T-helper 1 cell treated with Interleukin-12 subunit alpha and Interleukin-12 subunit beta and Interleukin-4 antibody, amounts not matched to agents 30 ng/mL and 1 ng/mL, for 36 hours (primary cell): ENCODE measurements around the gene IFT52. TPM values are rescaled to one million over a fixed set of nuclear protein-coding genes. Genes with fewer than 3 reads are reported as not detected.

Experiments used
- intact Hi-C: fragments of 100-400 bp; cut with micrococcal nuclease; formaldehyde crosslinking; loops from one replicate; pipeline ENCODE4 v1.15.1; 2024
- total RNA-seq: library from RNA; stranded (reverse); gene quantifications from 2 replicates; pipeline ENCODE4 v1.2.3, GENCODE V29; 2022

IFT52 gene
- total RNA-seq: 14.9 and 19.1 TPM in 2 replicates

DNA sequence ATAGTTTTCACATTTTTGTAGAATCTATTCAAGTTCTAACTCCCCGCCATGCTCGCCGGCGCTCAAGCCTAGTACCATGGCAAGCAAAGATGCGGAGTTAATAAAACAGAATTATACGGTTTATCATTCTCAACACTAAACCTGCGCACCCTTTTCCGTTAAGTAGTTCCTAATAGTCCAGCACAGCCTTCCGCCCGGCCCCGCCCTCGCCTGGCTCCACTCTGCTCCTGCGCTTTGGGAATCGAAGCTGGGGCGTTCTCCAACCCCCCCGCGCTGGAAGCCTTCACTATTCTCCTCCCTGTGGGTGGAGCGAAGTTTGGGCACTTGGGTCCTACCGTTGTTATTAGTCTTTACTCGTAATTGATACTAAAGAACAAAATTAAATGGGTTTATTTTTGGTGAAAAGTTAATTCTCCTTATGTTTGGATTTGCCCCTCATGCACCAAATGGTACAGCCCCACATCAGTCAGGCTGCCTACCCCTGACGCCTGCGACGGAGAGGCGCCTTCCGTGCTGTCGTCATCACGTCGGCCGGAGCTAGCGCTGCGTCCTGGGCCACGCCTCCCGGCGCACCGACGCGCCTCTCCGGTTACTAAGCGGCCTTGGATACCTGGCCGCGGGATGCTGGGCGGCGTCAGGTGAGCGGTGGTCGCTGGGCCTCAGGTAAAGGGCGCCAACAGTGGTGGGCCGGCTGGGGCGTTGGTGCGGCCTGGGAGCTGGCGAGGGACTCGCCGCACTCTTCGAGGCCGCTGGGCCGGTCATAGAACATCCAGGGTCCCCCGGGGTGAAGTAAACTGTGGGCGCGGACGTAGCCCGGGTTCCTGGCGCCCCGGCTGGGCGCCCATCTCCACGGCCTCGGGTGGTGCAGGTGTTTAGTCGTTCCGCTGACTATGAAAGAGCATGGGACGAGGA is at the start of gene IFT52:
TSS of gene IFT52 (plus strand) at position 546 of the 912 bp plus-strand sequence. CDS start 3,762 bp downstream, outside the sequence.
- intact Hi-C loops: loop anchor here (1.0 to 10.0 kb wide), 11 partner anchors 76 to 1897 kb away; partner anchors contain the start of genes MYBL2, OSER1, SRSF6 and YWHAB

DNA sequence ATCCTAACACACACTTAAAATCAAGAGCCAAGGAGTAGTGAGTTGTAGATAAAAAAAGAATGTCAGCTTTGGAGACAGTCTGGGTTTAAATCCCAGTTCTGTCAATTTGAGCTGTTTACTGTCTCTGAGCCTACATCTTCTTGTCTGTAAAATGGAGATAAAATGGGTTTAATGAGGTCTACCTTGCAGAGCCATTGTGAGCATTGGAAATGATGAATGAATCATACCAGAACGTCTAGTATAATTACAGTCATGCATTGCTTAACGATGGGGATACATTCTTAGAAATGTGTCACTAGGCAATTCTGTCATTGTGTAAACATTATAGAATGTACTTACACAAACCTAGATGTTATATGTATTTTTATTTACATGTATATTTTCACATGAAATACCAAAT is 49.5 kb upstream of the IFT52 start:
- intact Hi-C loops: no loop called here

- intact Hi-C loops: no loop called here
Measured at GRCh38 chr20:43542161-43542560, 48.6 kb upstream of the IFT52 start.

DNA sequence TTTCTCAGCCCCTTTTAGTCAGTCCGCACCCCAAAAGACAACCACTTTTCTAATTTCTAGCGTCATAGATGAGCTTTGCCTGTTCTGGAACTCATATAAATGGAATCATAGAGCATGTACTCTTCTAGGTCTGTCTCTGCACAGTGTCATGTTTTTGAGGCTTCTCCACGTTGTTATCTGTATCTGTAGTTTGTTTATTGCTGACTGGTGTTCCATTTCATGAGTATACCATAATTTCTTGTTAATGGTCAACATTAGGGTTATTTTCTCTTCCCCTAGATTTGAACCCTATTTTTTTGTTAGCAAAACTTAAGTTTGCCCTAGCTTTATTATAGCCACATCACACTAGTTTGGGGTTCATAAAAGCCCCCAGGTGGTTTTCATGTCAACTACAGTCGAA is 48.1 kb upstream of the IFT52 start:
- intact Hi-C loops: no loop called here

- intact Hi-C loops: no loop called here
Measured at GRCh38 chr20:43543138-43543537, 47.6 kb upstream of the IFT52 start.

DNA sequence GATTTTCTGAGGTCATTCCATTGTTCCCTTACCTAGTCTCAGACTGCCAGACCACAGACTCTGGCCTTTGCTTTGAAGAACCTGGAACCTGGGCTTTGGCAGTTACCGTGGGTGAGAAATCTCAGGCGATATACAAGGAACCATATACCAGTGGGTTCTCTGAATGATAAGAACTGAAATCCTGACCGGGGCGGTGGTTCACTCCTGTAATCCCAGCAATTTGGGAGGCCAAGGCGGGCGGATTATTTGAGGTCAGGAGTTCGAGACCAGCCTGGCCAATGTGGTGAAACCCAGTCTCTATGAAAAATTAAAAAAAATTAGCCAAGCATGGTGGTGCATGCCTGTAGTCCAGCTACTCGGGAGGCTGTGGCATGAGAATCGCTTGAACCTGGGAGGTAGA is 46.2 kb upstream of the IFT52 start:
- intact Hi-C loops: no loop called here

DNA sequence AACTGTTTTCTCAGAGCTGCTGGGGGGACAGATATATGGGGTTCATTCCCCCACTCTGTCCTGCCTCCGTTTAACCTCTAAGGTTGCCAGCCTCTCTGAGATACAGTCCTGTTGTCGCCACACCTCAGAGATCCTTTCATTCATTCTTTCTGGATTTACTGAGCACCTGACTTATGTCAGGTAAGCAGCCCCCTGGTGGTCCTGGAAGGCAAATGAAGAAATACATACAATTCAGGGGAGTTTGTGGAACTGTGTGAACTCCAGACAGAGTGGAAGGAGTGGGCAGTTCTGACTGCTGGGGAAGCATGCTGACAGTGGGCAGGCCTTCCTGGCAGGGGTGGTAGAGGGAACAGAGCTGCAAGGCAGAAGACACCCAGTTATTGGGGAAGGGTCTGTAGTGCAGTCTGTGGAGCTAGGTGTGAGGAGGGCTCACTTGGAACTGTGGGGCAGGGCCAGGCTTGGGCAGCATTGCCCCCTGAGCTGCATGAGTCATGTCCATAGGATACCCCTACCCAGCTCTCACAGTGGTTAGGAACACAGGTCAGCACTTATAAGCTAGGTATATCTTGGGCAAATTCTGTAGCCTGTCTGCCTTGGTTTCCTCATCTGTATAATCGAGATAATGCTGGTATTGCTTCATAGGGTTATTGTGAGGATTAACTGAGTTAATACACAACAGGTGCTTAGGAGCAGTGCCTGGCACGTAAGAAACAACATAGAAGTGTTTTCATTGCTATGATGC is 44.7 kb upstream of the IFT52 start:
- intact Hi-C loops: no loop called here

GRCh38 chr20:43548273-43548880 is 42.4 kb upstream of the IFT52 start:
- intact Hi-C loops: no loop called here

DNA sequence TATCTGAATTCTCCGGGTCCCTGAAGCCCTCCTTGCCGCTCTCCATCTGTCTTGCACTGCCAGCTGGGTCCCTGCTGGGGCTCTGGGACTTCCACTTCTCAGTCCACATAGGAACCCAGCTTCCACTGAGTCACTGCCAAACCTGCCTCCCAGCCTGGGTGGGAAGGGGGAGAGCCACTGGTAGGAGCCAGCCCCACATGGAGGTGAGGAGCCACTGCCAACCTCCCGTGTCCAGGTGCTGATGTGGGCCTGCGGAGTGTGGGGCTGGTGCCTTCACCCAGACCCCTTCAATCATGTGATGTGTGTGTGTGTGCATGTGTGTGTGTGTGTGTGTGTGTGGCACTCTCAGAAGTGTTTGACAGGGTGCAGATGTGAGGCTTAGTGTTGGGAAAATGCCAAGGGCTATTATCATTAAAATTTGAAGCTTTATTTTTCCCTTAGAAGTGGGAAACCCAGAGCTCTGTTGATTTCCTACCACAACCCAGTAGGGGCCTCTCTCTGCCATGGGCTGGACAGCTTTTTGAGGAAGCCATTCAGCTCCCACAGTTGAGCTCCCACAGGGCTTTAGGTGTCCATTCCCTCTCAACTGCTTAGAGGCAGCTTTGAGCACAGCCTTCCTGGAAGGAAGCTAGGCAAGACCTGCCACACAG is 41.2 kb upstream of the IFT52 start:
- intact Hi-C loops: no loop called here

GRCh38 chr20:43550456-43550855 is 40.3 kb upstream of the IFT52 start:
- intact Hi-C loops: no loop called here

- intact Hi-C loops: no loop called here
Measured at GRCh38 chr20:43554369-43554768, 36.4 kb upstream of the IFT52 start.

- intact Hi-C loops: no loop called here
Measured at GRCh38 chr20:43558412-43559146, 32.2 kb upstream of the IFT52 start, which contains the start of gene SGK2. Gene SGK2, plus strand, starts transcription at chr20:43559027. Its CDS starts 7,469 bp downstream, at chr20:43566496.

DNA sequence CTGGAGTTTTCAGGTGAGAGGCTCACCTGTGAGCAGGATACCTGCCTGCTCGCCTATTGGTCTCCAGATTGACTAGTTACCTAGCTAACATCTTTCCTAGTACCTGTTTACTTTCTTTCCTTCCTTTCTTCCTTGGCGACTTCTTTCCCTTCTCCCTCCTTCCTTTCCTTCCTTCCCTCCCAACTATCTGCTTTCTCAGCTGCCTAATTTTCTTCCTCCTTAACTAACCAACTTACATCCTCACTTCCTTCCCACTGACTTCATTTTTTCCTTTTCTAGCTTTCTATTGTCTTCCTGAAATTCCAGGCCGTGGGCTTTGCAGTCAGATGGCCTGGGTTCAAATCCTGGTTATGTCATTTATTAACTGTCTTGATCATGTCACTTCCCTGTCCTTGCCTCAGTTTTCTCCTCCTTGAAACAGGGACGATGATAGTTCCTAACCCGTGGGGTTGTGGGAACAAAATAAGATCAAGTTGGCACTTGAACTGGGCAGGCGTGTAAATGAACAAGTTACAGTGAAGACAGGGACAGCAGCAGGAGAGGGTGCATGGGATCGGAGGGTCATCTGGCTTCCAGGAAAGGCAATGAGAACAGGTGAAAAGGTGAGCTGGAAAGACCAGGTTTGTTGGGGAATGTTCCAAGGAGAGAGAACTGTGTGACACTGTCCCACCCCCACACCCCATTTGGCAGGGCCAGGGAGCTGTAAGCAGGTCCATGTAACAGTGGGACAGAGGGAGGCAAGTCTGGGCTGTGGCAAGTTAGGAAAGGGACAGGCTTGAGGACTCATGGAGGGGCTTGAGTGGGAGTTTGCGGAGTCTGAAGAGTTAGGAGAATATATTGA is 31.4 kb upstream of the IFT52 start:
- intact Hi-C loops: no loop called here

GRCh38 chr20:43560974-43561373 is 29.8 kb upstream of the IFT52 start:
- intact Hi-C loops: no loop called here

GRCh38 chr20:43563429-43563828 is 27.3 kb upstream of the IFT52 start:
- intact Hi-C loops: no loop called here

DNA sequence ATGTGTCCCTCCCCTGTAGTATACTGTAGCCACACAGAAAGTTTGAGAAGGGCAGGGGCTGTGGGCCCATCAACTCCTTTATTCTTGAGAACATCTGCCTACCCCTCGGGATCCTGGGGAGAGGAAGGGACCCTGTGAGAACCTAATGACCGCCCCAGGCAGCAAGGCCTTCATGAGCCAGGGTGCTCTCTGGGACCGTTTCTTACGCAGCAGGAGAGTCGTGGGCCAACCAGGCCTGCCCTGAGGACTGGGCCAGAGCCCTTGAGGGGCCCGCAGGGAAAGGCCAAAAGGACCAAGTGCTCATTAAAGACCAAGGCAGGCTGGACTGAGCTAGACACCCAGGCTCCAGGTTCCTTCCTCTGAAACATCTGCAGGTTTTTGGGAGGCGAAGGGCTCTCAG is 26.7 kb upstream of the IFT52 start:
- intact Hi-C loops: no loop called here

DNA sequence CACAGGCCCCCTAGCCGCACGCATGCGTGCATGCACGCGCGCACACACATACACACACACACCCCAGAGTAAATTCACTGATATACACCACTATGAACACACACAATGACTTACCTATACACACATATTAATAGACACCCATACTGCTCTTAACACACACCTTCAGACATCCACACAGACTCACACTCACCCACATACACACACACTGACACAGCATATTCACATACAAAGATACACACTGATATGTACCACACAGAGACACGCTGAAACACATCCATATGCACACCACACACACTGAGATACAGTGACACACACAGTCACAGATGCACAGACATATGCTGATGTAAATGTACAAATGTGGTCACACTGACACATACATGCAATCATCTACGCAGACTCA is 26.3 kb upstream of the IFT52 start:
- intact Hi-C loops: no loop called here

DNA sequence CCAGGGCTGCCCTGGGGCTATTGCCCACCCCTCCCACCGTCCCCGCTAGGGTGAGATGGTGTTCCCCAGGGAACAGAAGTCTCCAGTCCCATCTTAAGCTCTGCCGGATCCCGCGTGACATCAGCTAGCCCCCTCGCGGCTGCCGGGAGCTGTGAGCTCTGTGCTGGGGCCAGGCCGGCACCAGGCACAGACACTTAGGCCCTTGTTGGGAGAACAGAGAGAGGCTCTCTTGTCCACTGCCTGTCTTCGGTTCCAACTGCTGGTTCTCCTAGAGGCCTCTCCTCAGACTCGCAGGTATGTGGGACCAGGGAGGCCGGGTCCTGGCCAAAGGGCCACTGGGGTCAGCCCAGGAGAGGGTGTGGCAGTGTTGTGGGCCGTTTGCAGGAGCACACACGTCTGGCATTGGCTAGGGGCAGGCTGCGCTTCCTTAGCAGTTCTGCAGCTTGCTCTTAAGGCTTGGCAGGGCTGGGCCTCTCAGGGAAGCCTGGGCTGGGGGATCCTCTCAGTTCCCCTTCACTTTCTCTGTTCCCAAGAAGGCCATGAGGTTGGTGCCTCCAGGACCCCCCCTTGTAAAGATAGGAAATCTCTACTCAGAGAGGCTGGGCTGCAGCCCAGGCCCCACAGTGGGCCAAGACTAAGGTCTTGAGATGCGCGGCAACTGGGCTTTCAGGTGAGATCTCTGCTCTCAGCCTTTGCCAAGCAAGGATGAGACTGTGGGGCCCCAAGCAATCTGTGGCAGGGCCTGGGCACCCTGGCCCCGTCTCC is 25.6 kb upstream of the IFT52 start:
- intact Hi-C loops: no loop called here

- intact Hi-C loops: no loop called here
Measured at GRCh38 chr20:43565758-43566104, 25.0 kb upstream of the IFT52 start.
